HUES64 (cell line): ENCODE results near the gene SYT17.

Experiments used
- H3K27ac ChIP-seq: 2 replicates; pipeline ENCODE4 v1.7.0; 2013; ENCODE audit warnings: low read depth, low read length, inconsistent platforms
- H3K27me3 ChIP-seq: 2 replicates; pipeline ENCODE4 v1.6.1; 2013; ENCODE audit warnings: mild to moderate bottlenecking, low read length; ENCODE audit not compliant: insufficient read depth
- H3K36me3 ChIP-seq: 2 replicates; pipeline ENCODE4 v1.6.1; 2013; ENCODE audit warnings: mild to moderate bottlenecking, low read length; ENCODE audit not compliant: insufficient read depth
- H3K4me1 ChIP-seq: 2 replicates; pipeline ENCODE4 v1.6.1; 2013; ENCODE audit warnings: mild to moderate bottlenecking, low read length, moderate library complexity; ENCODE audit not compliant: insufficient read depth
- H3K4me3 ChIP-seq: 2 replicates; pipeline ENCODE4 v1.5.1; 2013; ENCODE audit warnings: mild to moderate bottlenecking, low read length, moderate library complexity
- H3K9ac ChIP-seq: 2 replicates; pipeline ENCODE4 v1.6.1; 2013; ENCODE audit warnings: mild to moderate bottlenecking, low read depth, low read length
- H3K9me3 ChIP-seq: 2 replicates; pipeline ENCODE4 v1.6.1; 2013; ENCODE audit warnings: low read depth, low read length; ENCODE audit not compliant: insufficient read depth
- WGBS: fragments of 150-250, 120-280 bp; methylation state at CpG from one replicate; pipeline ENCODE4 v1.1.7; 2013; ENCODE audit warnings: missing lambda C conversion rate; 5-methylcytosine and 5-hydroxymethylcytosine counted together

The SYT17 gene

GRCh38 chr16:19163215-19163614 lies 4.8 kb upstream of the SYT17 start:
- WGBS, result 90% methylated on average over 1 of the region's 1 CpG

GRCh38 chr16:19164285-19164684 lies 3.8 kb upstream of the SYT17 start:
- peaks cover 15% of the 10 kb centered on the region for H3K27me3 ChIP-seq
- no peak overlapping the region for H3K27ac ChIP-seq
- no peaks in the 10 kb centered on the region for H3K36me3 ChIP-seq
- H3K4me1 ChIP-seq, result 0 out of 2 replicates have a peak, but pooled peaks cover under 1% of the 10 kb centered on the region
- no peaks in the 10 kb centered on the region for H3K9me3 ChIP-seq
- H3K9ac ChIP-seq, result no peak overlapping the region
- WGBS, result 81% methylated on average over 4 of the region's 4 CpGs
- H3K4me3 ChIP-seq, result no peak overlapping the region

More at GRCh38 chr16:19163215-19163614, 4.8 kb upstream of the SYT17 start:
- Histone ChIP-seq H3K27ac (no peak overlapping the region), H3K9me3 (no peaks in the 10 kb centered on the region), H3K9ac (no peak overlapping the region), H3K4me3 (no peak overlapping the region), H3K36me3 (no peaks in the 10 kb centered on the region), H3K4me1 (no peaks in the 10 kb centered on the region), H3K27me3 (peaks cover 4% of the 10 kb centered on the region)

GRCh38 chr16:19165101-19165500 lies 2.9 kb upstream of the SYT17 start:
- no peaks in the 10 kb centered on the region for H3K36me3 ChIP-seq

GRCh38 chr16:19166500-19166899 lies 1.5 kb upstream of the SYT17 start:
- no peaks in the 10 kb centered on the region for H3K9me3 ChIP-seq
- H3K4me3 ChIP-seq, result no peak overlapping the region
- 0 out of 2 replicates have a peak, but pooled peaks cover 4% of the 10 kb centered on the region for H3K4me1 ChIP-seq
- no peak overlapping the region for H3K9ac ChIP-seq
- WGBS, result 82% methylated on average over 2 of the region's 2 CpGs
- H3K27me3 ChIP-seq, result peaks cover 29% of the 10 kb centered on the region
- no peaks in the 10 kb centered on the region for H3K36me3 ChIP-seq
- no peak overlapping the region for H3K27ac ChIP-seq

More at GRCh38 chr16:19165101-19165500, 2.9 kb upstream of the SYT17 start:
- no peak overlapping the region for H3K9ac ChIP-seq
- H3K4me3 ChIP-seq, result no peak overlapping the region
- peaks cover 23% of the 10 kb centered on the region for H3K27me3 ChIP-seq
- 75% methylated on average over 5 of the region's 5 CpGs for WGBS
- H3K27ac ChIP-seq, result no peak overlapping the region
- no peaks in the 10 kb centered on the region for H3K9me3 ChIP-seq
- 0 out of 2 replicates have a peak, but pooled peaks cover 4% of the 10 kb centered on the region for H3K4me1 ChIP-seq

- Histone ChIP-seq H3K4me3 (peak overlapping the region; percentile 79), H3K4me1 (0 out of 2 replicates have a peak, but pooled peaks cover 4% of the 10 kb centered on the region)
Measured at GRCh38 chr16:19168371-19169081, 486 bp downstream of the SYT17 start.

GRCh38 chr16:19169082-19169639 lies 1.1 kb downstream of the SYT17 start:
- Histone ChIP-seq H3K4me1 (0 out of 2 replicates have a peak, but pooled peaks cover 4% of the 10 kb centered on the region), H3K9ac (no peak overlapping the region), H3K9me3 (no peaks in the 10 kb centered on the region), H3K27me3 (peaks cover 29% of the 10 kb centered on the region), H3K4me3 (peak overlapping the region; percentile 79), H3K27ac (no peak overlapping the region), H3K36me3 (no peaks in the 10 kb centered on the region)
- 22% methylated on average over 19 of the region's 19 CpGs for WGBS

More at GRCh38 chr16:19168371-19169081, 486 bp downstream of the SYT17 start:
- Histone ChIP-seq H3K27ac (no peak overlapping the region), H3K36me3 (no peaks in the 10 kb centered on the region), H3K9ac (peak overlapping the region; percentile 70), H3K9me3 (no peaks in the 10 kb centered on the region), H3K27me3 (peaks cover 29% of the 10 kb centered on the region)
- under 1% methylated on average over 64 of the region's 68 CpGs for WGBS

GRCh38 chr16:19170043-19170655 lies 2.1 kb downstream of the SYT17 start:
- Histone ChIP-seq H3K4me1 (0 out of 2 replicates have a peak, but pooled peaks cover 4% of the 10 kb centered on the region), H3K27ac (no peak overlapping the region), H3K36me3 (no peaks in the 10 kb centered on the region), H3K9me3 (no peaks in the 10 kb centered on the region), H3K9ac (no peak overlapping the region), H3K27me3 (peaks cover 29% of the 10 kb centered on the region), H3K4me3 (no peak overlapping the region)
- WGBS, result 83% methylated on average over 7 of the region's 7 CpGs

- 0 out of 2 replicates have a peak, but pooled peaks cover 4% of the 10 kb centered on the region for H3K4me1 ChIP-seq
- H3K4me3 ChIP-seq, result no peak overlapping the region
- peaks cover 29% of the 10 kb centered on the region for H3K27me3 ChIP-seq
- H3K9ac ChIP-seq, result no peak overlapping the region
- no peaks in the 10 kb centered on the region for H3K36me3 ChIP-seq
- H3K27ac ChIP-seq, result no peak overlapping the region
- 94% methylated on average over 12 of the region's 12 CpGs for WGBS
- no peaks in the 10 kb centered on the region for H3K9me3 ChIP-seq
Measured at GRCh38 chr16:19172098-19172780, 4.2 kb downstream of the SYT17 start.

GRCh38 chr16:19173059-19173458 lies 5.0 kb downstream of the SYT17 start:
- Histone ChIP-seq H3K36me3 (no peaks in the 10 kb centered on the region), H3K9ac (no peak overlapping the region), H3K4me3 (no peak overlapping the region), H3K9me3 (no peaks in the 10 kb centered on the region), H3K27me3 (peaks cover 26% of the 10 kb centered on the region), H3K4me1 (0 out of 2 replicates have a peak, but pooled peaks cover 4% of the 10 kb centered on the region), H3K27ac (no peak overlapping the region)
- WGBS, result 88% methylated on average over 7 of the region's 8 CpGs

GRCh38 chr16:19173649-19174383 lies 5.8 kb downstream of the SYT17 start:
- Histone ChIP-seq H3K27ac (no peak overlapping the region), H3K9me3 (no peaks in the 10 kb centered on the region), H3K4me1 (0 out of 2 replicates have a peak, but pooled peaks cover 4% of the 10 kb centered on the region), H3K9ac (no peak overlapping the region), H3K27me3 (peaks cover 19% of the 10 kb centered on the region), H3K36me3 (no peaks in the 10 kb centered on the region), H3K4me3 (no peak overlapping the region)
- 94% methylated on average over 27 of the region's 27 CpGs for WGBS
